ENCODE results near the gene PPL.
"Not testable (repeated sequence)": the region's sequence is repeated elsewhere in the genome, so short reads cannot be mapped to it uniquely, and the experiment has no call there.

The PPL gene, protein sequence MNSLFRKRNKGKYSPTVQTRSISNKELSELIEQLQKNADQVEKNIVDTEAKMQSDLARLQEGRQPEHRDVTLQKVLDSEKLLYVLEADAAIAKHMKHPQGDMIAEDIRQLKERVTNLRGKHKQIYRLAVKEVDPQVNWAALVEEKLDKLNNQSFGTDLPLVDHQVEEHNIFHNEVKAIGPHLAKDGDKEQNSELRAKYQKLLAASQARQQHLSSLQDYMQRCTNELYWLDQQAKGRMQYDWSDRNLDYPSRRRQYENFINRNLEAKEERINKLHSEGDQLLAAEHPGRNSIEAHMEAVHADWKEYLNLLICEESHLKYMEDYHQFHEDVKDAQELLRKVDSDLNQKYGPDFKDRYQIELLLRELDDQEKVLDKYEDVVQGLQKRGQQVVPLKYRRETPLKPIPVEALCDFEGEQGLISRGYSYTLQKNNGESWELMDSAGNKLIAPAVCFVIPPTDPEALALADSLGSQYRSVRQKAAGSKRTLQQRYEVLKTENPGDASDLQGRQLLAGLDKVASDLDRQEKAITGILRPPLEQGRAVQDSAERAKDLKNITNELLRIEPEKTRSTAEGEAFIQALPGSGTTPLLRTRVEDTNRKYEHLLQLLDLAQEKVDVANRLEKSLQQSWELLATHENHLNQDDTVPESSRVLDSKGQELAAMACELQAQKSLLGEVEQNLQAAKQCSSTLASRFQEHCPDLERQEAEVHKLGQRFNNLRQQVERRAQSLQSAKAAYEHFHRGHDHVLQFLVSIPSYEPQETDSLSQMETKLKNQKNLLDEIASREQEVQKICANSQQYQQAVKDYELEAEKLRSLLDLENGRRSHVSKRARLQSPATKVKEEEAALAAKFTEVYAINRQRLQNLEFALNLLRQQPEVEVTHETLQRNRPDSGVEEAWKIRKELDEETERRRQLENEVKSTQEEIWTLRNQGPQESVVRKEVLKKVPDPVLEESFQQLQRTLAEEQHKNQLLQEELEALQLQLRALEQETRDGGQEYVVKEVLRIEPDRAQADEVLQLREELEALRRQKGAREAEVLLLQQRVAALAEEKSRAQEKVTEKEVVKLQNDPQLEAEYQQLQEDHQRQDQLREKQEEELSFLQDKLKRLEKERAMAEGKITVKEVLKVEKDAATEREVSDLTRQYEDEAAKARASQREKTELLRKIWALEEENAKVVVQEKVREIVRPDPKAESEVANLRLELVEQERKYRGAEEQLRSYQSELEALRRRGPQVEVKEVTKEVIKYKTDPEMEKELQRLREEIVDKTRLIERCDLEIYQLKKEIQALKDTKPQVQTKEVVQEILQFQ (N-terminal part only)

DNA sequence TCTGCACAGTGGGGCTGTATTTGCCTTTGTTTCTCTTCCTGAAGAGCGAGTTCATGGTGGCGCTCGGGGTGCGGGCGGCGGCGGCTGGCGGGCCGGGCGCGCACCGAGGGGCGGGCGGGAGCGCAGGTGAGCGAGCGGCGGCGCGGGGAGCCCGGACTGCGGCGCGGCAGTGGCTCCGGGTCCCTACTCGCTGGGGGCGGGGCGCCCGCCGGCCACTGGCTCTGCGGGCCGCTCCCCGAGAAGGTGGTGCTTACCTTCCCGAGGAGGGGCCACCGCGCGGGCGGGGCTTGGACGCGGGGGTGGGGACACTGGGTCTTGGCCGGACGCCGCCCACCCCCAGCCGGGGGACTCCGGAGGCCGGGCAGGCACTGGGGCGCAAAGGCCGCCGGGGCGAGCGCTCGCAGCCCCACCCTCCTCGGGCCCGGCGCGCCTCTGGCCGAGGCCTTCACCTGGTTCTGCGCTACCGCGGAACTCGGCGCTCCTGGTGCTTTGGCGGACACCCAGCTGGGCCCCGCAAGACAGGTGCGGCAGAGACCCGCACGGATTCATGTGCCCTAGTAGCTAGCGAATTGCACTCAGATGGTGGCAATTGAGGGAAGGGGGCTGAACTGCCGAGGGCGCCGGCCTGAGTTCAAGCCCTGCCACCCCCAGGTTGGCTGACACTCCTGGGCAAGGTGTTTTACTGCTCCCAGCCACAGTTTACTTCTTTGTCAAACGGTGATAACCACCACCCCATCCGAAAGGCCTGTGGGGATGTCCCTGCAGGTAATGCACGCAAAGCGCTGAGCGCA, at the start of gene PPL:
TSS of gene PPL (minus strand) at position 158 of the 791 bp plus-strand sequence. CDS start at position 55, 103 bp downstream.
- no peak for DNase-seq (ENCODE audit: low read depth)

- peak; percentile 31 for DNase-seq (ENCODE audit: low read depth)
These were observed 47.4 kb upstream of the PPL start for GRCh38 chr16:4984174-4984990.

DNA sequence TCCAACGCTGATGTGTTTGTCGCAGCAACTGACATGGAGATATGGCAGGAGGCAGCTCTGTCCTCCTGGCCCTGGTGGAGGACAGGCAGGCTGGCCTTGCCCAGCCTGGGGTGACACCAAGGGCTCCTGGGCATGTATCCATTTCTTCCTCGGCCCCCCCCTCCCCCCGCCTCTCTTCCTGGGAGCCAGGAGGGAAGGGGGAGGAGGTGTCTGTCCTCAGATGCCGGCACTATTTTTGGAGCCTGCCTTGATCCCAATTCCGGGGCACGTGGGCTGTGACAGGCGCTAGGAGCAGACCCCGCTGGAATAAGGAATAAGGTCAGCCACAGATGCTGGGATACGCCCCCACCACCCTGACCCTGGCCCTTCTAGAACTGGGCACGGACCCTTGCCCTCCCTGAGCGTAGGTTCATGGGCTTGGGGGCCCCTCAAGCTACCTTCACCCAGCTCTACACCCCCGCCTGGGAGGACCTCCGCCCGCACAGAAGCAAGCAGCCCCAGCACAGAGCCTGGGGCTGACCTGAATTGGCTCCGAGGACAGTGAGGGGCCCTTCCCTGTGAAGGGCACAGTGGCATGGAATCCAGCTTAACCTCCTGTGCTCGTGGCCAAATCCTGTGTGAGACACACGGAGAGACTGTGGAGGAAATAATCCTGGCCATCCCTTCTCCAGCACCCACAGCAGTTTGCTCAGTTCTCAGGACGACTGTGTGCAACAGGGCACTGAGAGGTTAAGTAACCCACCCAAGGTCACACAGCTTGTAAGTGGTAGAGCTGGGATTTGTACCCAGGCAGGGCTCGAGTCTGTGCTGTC, 45.3 kb upstream of the PPL start:
- no peak for DNase-seq (ENCODE audit: low read depth)

- no peak for DNase-seq (ENCODE audit: low read depth)
These were observed 44.5 kb upstream of the PPL start for GRCh38 chr16:4981473-4981872.

DNA sequence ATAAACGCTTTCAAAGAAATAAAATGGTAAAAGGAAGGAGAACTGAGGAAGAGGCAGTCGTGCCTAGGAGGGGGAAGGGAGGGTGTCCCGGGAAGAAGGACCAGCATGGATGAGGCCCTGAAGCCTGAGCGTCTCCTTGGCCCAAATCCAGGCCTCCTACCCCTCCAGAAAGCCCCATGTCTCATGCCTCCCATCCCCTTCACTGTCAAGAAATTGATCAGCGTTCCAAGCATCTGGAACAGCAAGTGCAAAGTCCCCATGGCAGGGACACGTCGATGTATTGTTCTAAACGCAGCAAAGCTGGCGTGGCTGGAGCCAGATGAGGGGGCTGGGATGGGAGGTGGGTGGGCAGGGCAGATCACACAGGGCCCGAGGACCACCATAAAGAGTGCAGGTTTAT, 43.7 kb upstream of the PPL start:
- no peak for DNase-seq (ENCODE audit: low read depth)

DNA sequence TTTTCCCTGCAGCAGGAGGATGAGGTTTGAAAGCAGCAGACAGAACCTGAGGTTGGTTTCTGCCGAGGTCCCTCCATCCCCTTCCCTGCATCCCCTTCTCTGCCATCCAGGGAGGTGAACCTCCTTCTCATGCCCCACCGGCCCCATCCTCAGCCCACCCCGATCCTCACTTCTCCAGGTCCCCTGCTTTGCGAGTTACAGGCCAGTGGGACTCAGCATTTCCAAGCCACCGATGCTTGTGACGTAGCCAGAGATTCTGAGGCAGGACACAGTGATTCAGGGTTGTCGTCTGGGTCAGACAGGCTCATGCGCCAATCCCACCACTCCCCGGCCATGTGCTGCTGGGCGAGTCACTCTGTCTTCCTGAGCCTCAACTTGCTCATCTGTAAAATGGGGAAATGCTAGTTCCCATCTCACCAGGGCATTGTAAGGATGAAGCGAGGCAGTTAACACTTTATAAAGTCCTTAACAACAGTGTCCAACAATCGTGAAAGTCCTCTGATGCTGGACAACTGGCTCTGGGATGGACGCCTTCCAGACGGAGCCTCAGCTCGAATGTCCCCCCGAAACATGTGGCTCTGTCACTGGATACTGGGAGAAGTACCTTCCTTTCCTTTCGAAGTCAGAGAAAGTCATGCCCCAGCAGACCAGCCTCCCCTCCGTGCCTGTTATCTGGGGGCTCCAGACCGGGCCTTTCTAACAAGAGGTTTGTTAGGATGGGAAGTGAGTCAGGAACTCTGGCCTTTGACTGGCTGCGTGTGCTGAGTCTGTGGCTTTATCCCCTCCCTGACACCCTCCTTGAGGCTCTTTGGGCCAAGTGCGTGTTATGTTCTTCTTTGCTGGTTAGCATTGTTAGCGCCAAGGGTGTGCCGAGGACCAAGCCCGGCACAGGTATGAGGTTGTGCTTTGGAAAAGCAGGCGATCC, 43.0 kb upstream of the PPL start:
- DNase-seq (ENCODE audit: low read depth), result no peak

GRCh38 chr16:4979164-4979563, 42.2 kb upstream of the PPL start:
- no peak for DNase-seq (ENCODE audit: low read depth)

GRCh38 chr16:4976611-4977145, 39.7 kb upstream of the PPL start:
- no peak for DNase-seq (ENCODE audit: low read depth)

DNA sequence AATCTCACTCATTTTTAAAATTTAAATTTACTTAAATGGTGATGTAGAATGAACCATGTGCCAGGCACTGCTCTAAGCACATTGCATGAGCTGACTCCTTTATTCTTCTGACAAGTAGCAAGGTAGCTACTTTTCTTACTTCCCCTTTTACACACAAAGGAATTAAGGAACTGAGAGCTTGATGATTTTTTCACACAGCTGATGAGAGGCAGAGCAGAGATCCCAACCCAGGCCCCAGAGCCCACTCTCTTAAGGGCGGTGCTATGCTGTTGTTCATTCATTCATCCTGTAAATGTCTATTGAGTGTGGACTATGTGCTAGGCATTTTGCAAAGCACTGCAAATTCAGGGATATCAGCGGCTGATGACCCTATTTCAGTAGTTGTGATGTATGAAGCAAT, 39.1 kb upstream of the PPL start:
- DNase-seq (ENCODE audit: low read depth), result no peak

DNA sequence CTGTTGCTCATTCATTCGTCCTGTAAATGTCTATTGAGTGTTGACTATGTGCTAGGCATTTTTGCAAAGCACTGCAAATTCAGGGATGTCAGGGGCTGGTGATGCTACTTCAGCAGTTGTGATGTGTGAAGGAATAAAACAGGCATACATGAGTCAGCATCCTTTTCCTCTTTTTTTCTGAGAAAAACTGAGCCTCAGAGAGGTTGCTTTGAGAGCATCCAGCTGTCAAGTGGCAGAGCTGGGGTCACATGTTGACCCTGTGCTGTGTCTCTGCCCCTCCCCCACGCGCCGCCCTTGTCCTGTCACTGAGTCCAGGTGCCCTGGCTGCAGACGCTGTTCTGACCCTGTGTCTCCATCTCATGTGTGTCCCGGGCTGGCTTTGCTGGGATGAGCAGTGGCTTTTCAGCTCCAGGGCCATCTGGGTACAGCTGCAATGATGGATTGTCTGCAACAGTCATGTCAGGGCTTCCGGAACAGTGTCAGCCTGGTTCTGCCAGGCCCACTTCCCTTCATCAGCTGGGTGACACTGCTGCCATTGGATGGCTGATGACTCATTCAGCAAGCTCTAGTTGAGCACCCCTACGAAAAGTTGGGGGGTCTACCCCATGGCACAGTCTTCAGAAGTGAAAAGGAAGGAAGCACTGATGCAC, 36.1 kb upstream of the PPL start:
- DNase-seq (ENCODE audit: low read depth), result no peak

- DNase-seq (ENCODE audit: low read depth), result no peak
These were observed 33.1 kb upstream of the PPL start for GRCh38 chr16:4970010-4970409.

DNA sequence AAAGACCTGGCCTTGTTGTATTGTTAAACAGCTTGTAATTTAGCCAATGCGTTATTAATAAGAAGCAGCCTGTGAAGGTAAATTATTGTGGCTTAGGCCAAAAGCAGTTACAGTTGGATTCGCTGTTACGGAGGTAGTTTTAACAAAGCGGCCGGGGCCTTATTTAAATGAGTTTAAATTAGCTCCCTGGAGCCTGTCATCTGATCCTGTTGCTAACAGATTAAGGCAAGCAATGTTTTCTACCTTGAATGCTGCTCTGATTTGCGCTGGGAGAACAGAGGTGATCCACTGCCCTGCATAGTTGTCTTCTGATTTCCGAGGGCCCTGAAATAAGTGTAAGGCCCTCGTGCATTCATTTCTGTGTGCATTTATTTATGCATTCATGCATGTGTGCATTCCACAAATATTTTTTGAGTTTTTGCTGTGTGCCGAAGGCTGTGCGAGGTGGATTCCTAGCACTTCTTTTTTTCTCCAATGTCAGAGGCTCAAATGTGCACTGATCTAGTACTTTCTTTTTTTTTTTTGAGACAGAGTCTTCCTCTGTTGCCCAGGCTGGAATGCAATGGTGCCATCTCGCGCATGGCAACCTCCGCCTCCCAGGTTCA, 32.0 kb upstream of the PPL start:
- no peak for DNase-seq (ENCODE audit: low read depth)

- not testable (repeated sequence) for DNase-seq (ENCODE audit: low read depth)
These were observed 31.3 kb upstream of the PPL start for GRCh38 chr16:4968278-4968677.

DNA sequence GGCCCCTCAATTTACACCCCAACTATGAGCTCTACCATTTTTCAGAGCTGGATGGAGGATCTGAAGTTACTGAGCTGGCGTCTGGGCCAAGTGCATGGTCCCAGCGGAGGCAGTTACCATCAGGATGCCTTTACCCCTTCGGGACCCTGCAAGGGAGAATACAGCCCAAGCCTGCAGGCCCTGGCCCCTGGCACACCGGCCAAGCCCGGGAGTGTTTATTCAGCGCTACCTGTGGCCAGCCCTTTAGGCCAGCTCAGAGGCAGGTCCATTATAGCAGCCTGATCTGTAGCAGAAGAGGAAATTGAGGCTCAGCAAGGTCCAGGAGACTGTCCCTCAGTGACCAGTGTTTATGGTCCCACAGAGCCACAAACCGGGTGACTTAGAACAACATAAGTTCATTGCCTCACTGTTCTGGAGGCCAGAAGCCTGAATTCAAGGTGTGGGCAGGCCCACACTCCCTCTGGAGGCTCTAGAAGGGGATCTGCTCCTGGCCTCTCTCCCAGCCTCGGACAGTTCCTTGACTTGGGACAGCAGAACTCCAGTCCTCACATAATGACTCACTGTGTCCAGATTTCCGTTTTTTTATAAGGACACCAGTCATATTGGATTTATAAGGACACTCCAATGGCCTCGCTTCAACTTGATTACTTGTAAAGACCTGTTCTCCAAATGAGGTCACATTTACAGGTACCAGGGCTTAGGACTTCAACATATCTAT, 29.9 kb upstream of the PPL start:
- peak; percentile 29 for DNase-seq (ENCODE audit: low read depth)

GRCh38 chr16:4963527-4963926, 26.6 kb upstream of the PPL start:
- not testable (repeated sequence) for DNase-seq (ENCODE audit: low read depth)

DNA sequence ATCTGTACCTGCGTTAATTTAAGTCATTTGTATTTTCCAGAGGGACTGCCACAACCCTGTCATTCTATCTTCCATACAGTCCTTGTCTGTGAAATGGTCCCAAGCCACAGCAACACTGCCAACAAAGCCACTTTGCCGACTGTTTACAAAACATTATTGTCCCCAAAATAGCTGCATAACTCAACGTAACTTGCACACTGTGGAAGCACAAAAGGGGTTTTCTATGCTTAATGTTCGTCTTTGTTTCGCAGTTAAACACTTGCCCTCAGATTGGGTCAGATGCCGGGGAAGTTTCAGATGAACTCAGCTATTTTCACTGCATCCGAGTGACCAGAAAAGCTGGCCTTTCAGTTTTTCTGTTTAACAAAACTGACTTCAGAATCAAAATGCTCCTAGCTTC, 25.8 kb upstream of the PPL start:
- no peak for DNase-seq (ENCODE audit: low read depth)

GRCh38 chr16:4960579-4960978, 23.6 kb upstream of the PPL start:
- DNase-seq (ENCODE audit: low read depth), result no peak
